A549 (cell line): ENCODE measurements around the gene GALNT14.

ENCODE experiments used
- CBX2 ChIP-seq: fragments of 200-600 bp; sonication (generic); IDR thresholded peaks from 2 replicates; pipeline ENCODE4 v1.6.1; 2016; ENCODE audit warnings: low read depth, mild to moderate bottlenecking, borderline replicate concordance
- CBX8 ChIP-seq: fragments of 200-600 bp; sonication (generic); IDR thresholded peaks from 2 replicates; pipeline ENCODE4 v1.6.1; 2016
- CEBPB ChIP-seq, 2 experiments: fragments of >200 bp in 1 of 2; sonication (Bioruptor Twin) in 1 of 2; formaldehyde crosslinking in 1 of 2; IDR thresholded peaks; 2 replicates each; pipeline ENCODE4 v1.6.1; 2012 to 2016
- CTCF ChIP-seq: fragments of >200 bp; sonication (Bioruptor Twin); formaldehyde crosslinking; IDR thresholded peaks from 3 replicates; pipeline ENCODE4 v1.5.1; 2016
- ELK1 ChIP-seq: fragments of 150-350 bp; IDR thresholded peaks from 2 replicates; pipeline ENCODE4 v1.6.1; 2014; ENCODE audit warnings: low read depth, mild to moderate bottlenecking, low read length
- ESRRA ChIP-seq: fragments of 150-350 bp; IDR thresholded peaks from 2 replicates; pipeline ENCODE4 v1.6.1; 2014; ENCODE audit warnings: mild to moderate bottlenecking, low read length, borderline replicate concordance
- FOSL2 ChIP-seq, 2 experiments: fragments of 450-650 bp in 1 of 2; fragments of >200 bp in 1 of 2; sonication (Bioruptor Twin) in 1 of 2; formaldehyde crosslinking; IDR thresholded peaks; 2 replicates each; pipeline versions ENCODE4 v1.5.0 to v1.6.1; 2016 to 2020; ENCODE audit warnings: mild to moderate bottlenecking in 1 of 2, moderate library complexity in 1 of 2
- MAFK ChIP-seq: fragments of 450-650 bp; IDR thresholded peaks from 2 replicates; pipeline ENCODE4 v1.6.1; 2014; ENCODE audit not compliant: partially characterized antibody
- NFE2L2 ChIP-seq: fragments of 150-350 bp; conservative IDR thresholded peaks from 2 replicates; pipeline ENCODE4 v1.6.1; 2014; ENCODE audit warnings: low read length
- PBX3 ChIP-seq: IDR thresholded peaks from 2 replicates; pipeline ENCODE4 v1.6.1; 2012
- POLR2A ChIP-seq: IDR thresholded peaks from 2 replicates; pipeline ENCODE4 v1.6.1; 2012; ENCODE audit warnings: mild to moderate bottlenecking, low read length

GRCh38 chr2:30930716-30931115 is 207.5 kb downstream of the GALNT14 start:
- TF ChIP-seq CEBPB (IDR thresholded peaks at IDR 0.05) (no peak), MAFK (no peak), POLR2A (no peak), NFE2L2 (no peak), CBX2 (no peak), FOSL2 (IDR thresholded peaks at IDR 0.05) (no peak), FOSL2 (CRISPR knock-in tag; IDR thresholded peaks at IDR 0.05) (no peak), ELK1 (no peak), CTCF (no peak), PBX3 (no peak), ESRRA (no peak), CBX8 (no peak)
